KOPT-K1 (cell line): ENCODE measurements around the gene KCNQ2.

ENCODE experiments used
- H3K27ac ChIP-seq: fragments of 200-600 bp; sonication (generic); 2 replicates; pipeline ENCODE4 v1.5.1; 2016; ENCODE audit warnings: antibody characterized with exemption, mild to moderate bottlenecking, low read depth, low read length; ENCODE audit not compliant: poor library complexity, severe bottlenecking
- H3K36me3 ChIP-seq: fragments of 200-600 bp; sonication (generic); 2 replicates; pipeline ENCODE4 v1.5.1; 2017; ENCODE audit warnings: antibody characterized with exemption, mild to moderate bottlenecking, low read length, moderate library complexity; ENCODE audit not compliant: insufficient read depth
- H3K9me3 ChIP-seq: fragments of 200-600 bp; sonication (generic); 2 replicates; pipeline ENCODE4 v1.5.1; 2017; ENCODE audit warnings: antibody characterized with exemption, low read length, mild to moderate bottlenecking; ENCODE audit not compliant: insufficient read depth, poor library complexity, severe bottlenecking

The KCNQ2 gene

DNA sequence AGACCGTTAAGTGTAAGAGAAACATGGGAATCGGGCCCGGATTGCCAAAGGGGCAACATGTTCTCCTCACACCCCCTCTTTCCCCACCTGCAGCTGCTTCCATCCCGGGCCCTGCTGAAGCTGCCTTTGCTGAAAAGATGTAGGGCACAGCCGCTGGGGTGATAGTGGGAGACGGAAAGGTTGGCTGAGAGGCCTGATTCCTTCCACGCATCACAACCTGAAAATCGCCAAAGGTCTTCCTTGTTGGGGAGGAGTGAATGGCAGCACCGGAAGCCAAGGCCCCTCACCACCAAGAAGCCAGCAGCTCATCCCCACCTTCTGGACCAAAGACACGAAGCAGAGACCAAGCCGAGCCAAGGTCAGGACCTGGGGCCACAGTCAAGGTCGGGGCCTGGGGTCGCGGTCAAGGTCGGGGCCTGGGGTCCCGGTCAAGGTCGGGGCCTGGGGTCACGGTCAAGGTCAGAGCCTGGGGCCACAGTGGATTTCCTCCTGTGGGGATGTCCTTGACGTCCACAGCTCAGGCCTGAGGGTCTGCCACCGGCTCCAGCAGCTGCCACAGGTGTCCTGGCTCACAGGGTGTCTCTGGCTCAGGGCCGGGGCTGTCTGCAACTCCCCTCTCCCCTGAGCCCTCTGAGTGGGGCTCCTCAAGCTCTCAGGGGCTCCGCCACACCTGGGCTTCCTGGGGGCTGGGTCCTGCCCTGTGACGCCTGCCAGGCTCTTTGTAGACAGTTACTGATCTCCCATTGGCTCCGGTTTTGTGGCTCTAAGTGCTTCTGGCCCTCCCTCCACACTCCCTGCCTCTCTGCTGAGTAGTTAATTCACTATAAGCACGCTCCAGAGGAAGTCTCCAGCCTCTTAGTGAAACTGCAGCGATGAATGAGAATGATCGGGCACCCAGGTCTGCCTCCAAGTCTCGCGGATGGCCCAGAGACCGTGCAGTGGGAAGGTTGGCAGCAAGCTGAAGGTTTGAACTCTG is 105.8 kb downstream of the KCNQ2 start:
- Histone ChIP-seq H3K9me3 (no peaks in the 10 kb centered on the region), H3K27ac (no peak overlapping the region), H3K36me3 (no peaks in the 10 kb centered on the region)

GRCh38 chr20:63365601-63366389 is 106.7 kb downstream of the KCNQ2 start:
- Histone ChIP-seq H3K36me3 (no peaks in the 10 kb centered on the region), H3K9me3 (no peaks in the 10 kb centered on the region), H3K27ac (no peak overlapping the region)

GRCh38 chr20:63364801-63365585 is 107.5 kb downstream of the KCNQ2 start:
- H3K27ac ChIP-seq, result no peak overlapping the region
- no peaks in the 10 kb centered on the region for H3K36me3 ChIP-seq
- H3K9me3 ChIP-seq, result no peaks in the 10 kb centered on the region

- Histone ChIP-seq H3K27ac (no peak overlapping the region), H3K9me3 (no peaks in the 10 kb centered on the region), H3K36me3 (no peaks in the 10 kb centered on the region)
Measured at GRCh38 chr20:63363981-63364561, 108.4 kb downstream of the KCNQ2 start.

DNA sequence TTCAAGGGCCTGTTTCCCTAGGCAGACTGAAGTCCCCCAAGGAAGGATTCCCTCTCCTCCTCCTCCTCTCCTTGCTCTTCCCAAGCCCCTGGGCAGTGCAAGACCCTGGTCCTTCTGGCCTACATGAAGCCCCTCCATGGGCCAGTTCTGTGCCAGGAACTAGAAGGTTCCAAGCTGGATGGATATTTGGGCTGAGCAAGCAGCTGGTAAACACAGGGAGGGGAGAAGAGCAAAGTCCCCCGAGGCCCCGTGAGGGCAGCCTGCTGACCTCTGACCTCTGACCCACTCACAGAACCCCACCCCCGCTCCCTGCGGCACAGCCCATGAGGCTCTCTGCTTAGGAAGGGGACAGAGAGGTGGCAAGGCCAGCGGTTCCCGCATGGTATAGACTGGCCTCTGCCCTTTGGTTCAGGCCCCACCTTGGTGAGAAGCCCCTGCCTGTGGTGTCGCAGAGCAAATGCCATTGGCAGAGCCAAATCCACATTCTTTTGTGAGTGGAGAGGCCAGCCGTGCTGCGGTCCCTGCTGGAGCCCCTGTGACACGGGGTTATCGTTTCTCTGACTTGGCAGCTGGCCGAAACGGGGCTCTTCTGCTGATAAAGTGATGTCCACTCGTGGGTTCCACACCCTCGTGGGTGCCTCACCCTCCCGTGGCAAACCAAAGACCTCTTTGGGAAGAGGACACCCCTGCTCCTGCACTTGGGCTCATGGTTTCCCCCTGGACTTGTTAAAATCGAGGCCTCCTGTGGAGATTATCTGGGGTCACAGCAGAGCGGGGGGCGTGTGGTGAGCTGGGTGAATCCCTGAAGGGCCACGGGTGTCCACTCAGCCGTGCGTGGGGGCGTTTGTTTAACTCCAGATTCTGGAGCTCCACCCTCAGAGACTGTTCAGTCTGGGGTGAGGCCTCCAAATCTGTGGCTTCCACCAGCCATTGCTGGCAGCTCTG is 109.2 kb downstream of the KCNQ2 start:
- Histone ChIP-seq H3K36me3 (no peaks in the 10 kb centered on the region), H3K9me3 (no peaks in the 10 kb centered on the region), H3K27ac (no peak overlapping the region)

- Histone ChIP-seq H3K9me3 (no peaks in the 10 kb centered on the region), H3K27ac (no peak overlapping the region), H3K36me3 (no peaks in the 10 kb centered on the region)
Measured at GRCh38 chr20:63362436-63363009, 109.9 kb downstream of the KCNQ2 start.

DNA sequence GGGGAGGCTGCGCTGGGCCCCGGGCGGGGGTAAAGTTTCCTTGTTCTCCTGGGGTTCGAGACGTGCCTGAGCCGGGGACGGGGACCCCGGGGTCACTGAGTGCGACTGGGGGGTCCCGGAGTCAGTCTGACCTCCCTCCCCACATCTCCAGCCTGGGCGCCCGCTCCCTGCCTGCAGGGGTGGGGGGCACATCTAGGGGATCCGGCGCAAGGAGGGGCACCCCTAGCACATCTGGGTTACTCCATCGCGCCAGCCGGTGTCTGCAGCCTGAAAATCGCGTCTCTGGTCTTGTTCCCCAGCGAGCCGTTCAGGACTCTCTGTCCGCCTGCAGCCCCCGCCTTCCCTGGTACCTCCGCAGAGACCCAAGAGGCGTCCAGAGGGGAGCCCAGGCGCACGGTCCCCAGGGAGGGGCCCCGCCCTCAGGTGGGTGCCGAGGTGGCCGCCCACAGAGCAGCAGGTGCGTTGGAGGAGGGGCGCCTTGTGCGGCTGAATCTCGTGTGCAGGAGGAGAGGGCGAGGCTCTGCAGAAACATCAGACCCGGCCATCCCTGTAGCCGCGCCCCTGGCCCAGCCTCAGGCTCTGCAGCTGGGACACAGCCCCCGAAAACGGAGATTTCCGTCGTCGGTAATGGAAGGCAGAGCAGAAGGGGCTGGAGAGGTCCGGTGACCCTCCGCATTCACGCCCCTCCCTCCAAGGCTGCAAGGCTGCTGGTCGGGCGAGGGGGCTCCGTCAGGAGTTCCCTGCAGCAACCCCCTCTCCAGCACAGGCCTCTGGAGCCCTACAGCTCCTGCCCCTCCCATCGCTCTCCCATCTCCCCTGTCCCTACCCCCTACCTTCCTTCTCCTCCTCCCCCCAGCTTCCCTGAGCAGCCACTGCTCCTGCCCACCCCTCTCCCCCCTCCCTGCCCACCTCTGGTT is 110.7 kb downstream of the KCNQ2 start:
- Histone ChIP-seq H3K27ac (no peak overlapping the region), H3K36me3 (no peaks in the 10 kb centered on the region), H3K9me3 (no peaks in the 10 kb centered on the region)

GRCh38 chr20:63360850-63361518 is 111.5 kb downstream of the KCNQ2 start, which contains the start of gene CHRNA4:
CHRNA4 (minus strand) TSS chr20:63361349; CDS start chr20:63361165, 184 bp downstream.
- no peaks in the 10 kb centered on the region for H3K36me3 ChIP-seq
- H3K27ac ChIP-seq, result no peak within 1 kb of the TSS
- no peaks in the 10 kb centered on the region for H3K9me3 ChIP-seq

DNA sequence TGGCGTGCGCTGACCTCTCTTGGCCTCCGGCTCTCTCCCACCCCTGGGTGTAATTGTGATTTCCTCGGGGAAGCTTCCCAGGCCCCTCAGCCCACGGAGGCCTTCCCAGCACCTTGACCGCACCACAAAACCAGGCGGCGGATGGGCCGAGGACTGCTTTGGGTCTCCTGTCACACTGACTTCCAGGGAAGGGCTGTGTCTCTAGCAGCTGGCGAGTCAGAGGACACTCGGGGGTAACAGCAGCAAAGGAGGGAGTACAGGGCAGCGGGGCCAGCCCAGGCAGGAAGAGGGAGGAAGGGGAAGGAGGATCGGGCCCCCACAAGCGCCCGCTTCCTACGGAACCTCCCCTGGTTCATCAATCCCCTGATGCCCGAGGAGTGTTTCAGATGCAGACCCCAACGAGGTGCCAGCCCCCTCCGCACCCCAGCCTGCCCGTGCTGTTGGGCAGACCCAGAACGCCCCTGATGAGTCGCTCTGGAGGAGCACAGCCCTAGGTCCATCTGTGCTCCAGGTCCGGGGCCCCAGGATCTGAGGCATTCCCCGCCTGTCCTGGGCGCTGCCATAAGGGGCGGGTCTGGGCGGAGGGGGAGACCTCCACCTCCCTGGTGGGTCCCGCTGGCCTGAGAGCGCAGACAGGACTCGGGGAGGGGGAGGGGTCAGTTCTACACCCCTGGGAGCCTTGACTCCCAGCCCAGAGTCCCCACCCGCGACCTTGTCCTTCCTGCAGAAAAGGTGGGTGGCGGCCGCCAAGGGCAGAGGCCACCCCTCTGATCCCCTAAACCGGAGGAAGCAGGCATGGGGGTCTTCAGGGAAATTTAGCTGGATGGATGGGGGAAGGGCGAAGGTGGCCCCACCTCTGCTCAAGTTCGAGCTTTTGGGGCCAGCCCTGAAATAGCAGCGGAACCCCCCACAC is 112.3 kb downstream of the KCNQ2 start:
- Histone ChIP-seq H3K36me3 (no peaks in the 10 kb centered on the region), H3K27ac (no peak overlapping the region), H3K9me3 (no peaks in the 10 kb centered on the region)

GRCh38 chr20:63359164-63359934 is 113.1 kb downstream of the KCNQ2 start:
- Histone ChIP-seq H3K9me3 (no peaks in the 10 kb centered on the region), H3K36me3 (no peaks in the 10 kb centered on the region), H3K27ac (no peak overlapping the region)
